Skeletal muscle tissue (tissue), 2 donors: ENCODE data around the gene SWT1. TPM values are rescaled to one million over a fixed set of nuclear protein-coding genes. Genes with fewer than 3 reads are reported as not detected.

Experiments
- small RNA-seq: library from RNA; depleted of rRNA; stranded (forward); fragments of <200 nt; gene quantifications from one replicate; pipeline ENCODE3, GENCODE V24; 2014
- total RNA-seq: library from RNA; depleted of rRNA; stranded (reverse); fragments of >200 nt; gene quantifications from one replicate; pipeline ENCODE4 v1.2.3, GENCODE V29; 2014

The SWT1 gene
- total RNA-seq, 1 donor from 2014 or later, result 15.7 TPM

Small RNA genes within 50 kb of the gene (small RNA-seq; reads per million reads assigned to genes)
- not detected for gene RF00019

Other genes starting within 250 kb of the SWT1 start
- 68.4 TPM for gene NIBAN1, start 182.7 kb upstream of the SWT1 start, total RNA-seq
- gene RNF2, start 111.6 kb upstream of the SWT1 start, total RNA-seq, result 33.4 TPM
- gene TRMT1L, start 214 bp upstream of the SWT1 start, total RNA-seq, result 18.3 TPM
- gene IVNS1ABP, start 160.1 kb downstream of the SWT1 start, total RNA-seq, result 51.1 TPM